Activated T-helper 1 cell treated with anti-CD3 and anti-CD28 coated beads, Interleukin-12 subunit alpha, Interleukin-12 subunit beta, Interleukin-2, Interleukin-4 antibody, amounts not matched to agents 30 ng/mL and 10 ng/mL and 1 ng/mL, durations not matched to agents 14 hours and 24 hours and 36 hours (primary cell): ENCODE results near the gene SCN7A. TPM values are rescaled to one million over a fixed set of nuclear protein-coding genes. Genes with fewer than 3 reads are reported as not detected.
"Not testable (repeated sequence)": the region's sequence is repeated elsewhere in the genome, so short reads cannot be mapped to it uniquely, and the experiment has no call there.

ENCODE experiments used
- DNase-seq: peaks from one replicate; pipeline ENCODE4 v3.0.0; 2021; ENCODE audit warnings: low spot score
- H3K27ac Mint-ChIP-seq: one replicate; pipeline ENCODE4 v1.8.0; 2021; ENCODE audit warnings: mild to moderate bottlenecking, mixed read lengths
- H3K27me3 Mint-ChIP-seq: one replicate; pipeline ENCODE4 v1.8.0; 2022; ENCODE audit warnings: mild to moderate bottlenecking, moderate library complexity, mixed read lengths; ENCODE audit not compliant: insufficient read depth
- H3K36me3 Mint-ChIP-seq: one replicate; pipeline ENCODE4 v1.8.0; 2021; ENCODE audit warnings: low read depth, mixed read lengths
- H3K4me1 Mint-ChIP-seq: one replicate; pipeline ENCODE4 v1.8.0; 2021; ENCODE audit warnings: low read depth, mixed read lengths
- H3K4me3 Mint-ChIP-seq: one replicate; pipeline ENCODE4 v1.8.0; 2021; ENCODE audit warnings: mild to moderate bottlenecking, moderate library complexity, mixed read lengths
- H3K9me3 Mint-ChIP-seq: one replicate; pipeline ENCODE4 v1.8.0; 2021; ENCODE audit warnings: mixed read lengths
- intact Hi-C: fragments of 100-400 bp; cut with micrococcal nuclease; formaldehyde crosslinking; loops from one replicate; pipeline ENCODE4 v1.15.1; 2024
- total RNA-seq: library from RNA; stranded (reverse); gene quantifications from 2 replicates; pipeline ENCODE4 v1.2.3, GENCODE V29; 2022

SCN7A gene
- total RNA-seq, 1 donor from 2014 or later = not detected

DNA sequence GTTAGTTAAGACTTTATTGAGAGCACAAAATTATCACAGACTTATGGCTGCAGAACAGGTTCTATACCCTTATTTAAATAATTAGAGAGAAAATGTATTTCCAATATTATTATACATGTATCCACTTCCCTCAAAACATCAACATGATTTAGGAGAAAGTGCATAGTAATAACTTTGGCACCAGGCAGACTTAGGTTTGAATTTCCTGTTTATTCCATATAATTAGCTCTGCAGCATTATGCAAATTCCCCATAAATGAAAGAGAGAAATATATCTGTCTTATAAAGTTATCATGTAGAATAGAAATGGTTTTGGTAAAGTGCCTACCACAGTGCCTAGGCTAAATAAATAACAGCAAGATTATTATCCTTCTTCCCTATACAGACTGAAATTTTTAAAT is 133.6 kb downstream of the SCN7A start:
- Mint-ChIP-seq H3K4me3 (no peak overlapping the region), H3K9me3 (no peaks in the 10 kb centered on the region), H3K27me3 (no peaks in the 10 kb centered on the region), H3K4me1 (no peaks in the 10 kb centered on the region), H3K36me3 (no peaks in the 10 kb centered on the region), H3K27ac (no peak overlapping the region)
- intact Hi-C loops = loop anchor here (2.0 kb wide), 1 partner anchor 156 kb away; no protein-coding TSS in a partner anchor
- DNase-seq = no peak

DNA sequence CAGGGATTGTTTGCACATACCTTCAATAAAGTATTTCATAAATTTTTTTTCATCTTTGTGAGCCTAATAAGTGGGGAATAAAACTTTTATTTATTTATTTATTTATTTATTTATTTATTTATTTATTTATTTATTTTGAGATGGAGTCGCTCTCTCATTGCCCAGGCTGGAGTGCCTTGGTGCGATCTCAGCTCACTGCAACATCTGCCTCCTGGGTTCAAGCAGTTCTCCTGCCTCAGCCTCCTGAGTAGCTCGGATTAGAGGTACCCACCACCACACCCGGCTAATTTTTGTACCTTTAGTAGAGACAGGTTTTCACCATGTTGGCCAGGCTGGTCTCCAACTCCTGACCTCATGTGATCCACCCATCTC is 136.1 kb downstream of the SCN7A start:
- H3K27ac Mint-ChIP-seq, DNase-seq, H3K4me3 Mint-ChIP-seq, H3K4me1 Mint-ChIP-seq, H3K27me3 Mint-ChIP-seq, H3K36me3 Mint-ChIP-seq, intact Hi-C loops, H3K9me3 Mint-ChIP-seq: not testable (repeated sequence)

DNA sequence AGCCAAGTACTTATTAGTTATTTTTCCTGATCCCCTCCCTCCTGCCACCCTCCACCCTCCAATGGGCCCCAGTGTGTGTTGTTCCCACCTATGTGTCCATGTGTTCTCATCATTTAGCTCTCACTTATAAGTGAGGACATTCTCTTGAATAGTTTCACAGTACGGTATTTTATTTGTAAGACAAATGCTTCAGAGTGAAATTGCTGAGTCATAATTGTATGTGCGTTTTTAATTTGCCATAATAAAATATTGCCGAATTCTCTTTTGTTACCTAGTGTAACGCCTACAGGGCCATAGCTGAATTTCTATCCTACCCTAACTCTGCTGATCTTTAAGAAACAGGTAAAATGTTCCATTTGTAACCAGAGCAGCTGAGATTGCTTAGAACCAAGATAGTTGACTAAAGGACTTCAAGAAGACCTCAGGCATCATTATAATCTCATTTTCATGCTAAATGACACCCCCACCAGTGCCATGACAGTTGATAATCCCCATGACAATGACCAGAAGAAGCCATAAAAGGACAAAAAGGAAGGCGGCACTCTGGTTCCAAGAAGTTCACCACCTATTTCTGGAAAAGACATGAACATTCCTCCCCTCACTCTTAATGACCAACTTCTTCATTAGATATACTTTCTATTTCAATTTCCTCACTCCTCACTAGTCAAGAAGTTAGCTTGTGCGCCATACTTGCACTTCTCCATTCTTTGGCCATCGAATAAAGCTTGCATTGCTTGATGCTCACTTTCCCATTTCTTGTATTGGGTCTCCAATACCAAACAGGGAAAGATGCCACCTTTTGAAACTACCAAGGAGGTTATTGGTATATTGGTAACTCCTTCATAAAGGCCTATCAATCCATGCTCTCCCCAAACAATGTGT is 136.7 kb downstream of the SCN7A start:
- H3K27ac Mint-ChIP-seq = no peak overlapping the region
- no peaks in the 10 kb centered on the region for H3K4me1 Mint-ChIP-seq
- H3K9me3 Mint-ChIP-seq = no peaks in the 10 kb centered on the region
- H3K27me3 Mint-ChIP-seq = peaks cover 2% of the 10 kb centered on the region
- intact Hi-C loops = no loop called here
- no peaks in the 10 kb centered on the region for H3K36me3 Mint-ChIP-seq
- DNase-seq = no peak
- H3K4me3 Mint-ChIP-seq = no peak overlapping the region

Other genes starting within 250 kb of the SCN7A start
- gene SCN9A, start 118.3 kb downstream of the SCN7A start, total RNA-seq = 0.07 and 0.13 TPM in 2 replicates